PC-9 (cell line): ENCODE measurements around the gene LAMTOR4.
"Not testable (repeated sequence)": the region's sequence is repeated elsewhere in the genome, so short reads cannot be mapped to it uniquely, and the experiment has no call there.

Experiments
- CTCF ChIP-seq: fragments of 200-600 bp; sonication (generic); conservative IDR thresholded peaks from 2 replicates; pipeline ENCODE4 v1.6.1; 2017; ENCODE audit warnings: mixed run types, antibody characterized with exemption, mild to moderate bottlenecking, moderate library complexity
- EZH2 ChIP-seq: fragments of 200-600 bp; sonication (generic); IDR thresholded peaks from 2 replicates; pipeline ENCODE4 v1.8.0; 2017; ENCODE audit warnings: antibody characterized with exemption, low read depth

- not testable (repeated sequence) for TF ChIP-seq EZH2, CTCF
Measured at GRCh38 chr7:100182616-100183015, 33.9 kb downstream of the LAMTOR4 start.
